ENCODE data around the gene ITGA3.

ITGA3 gene

DNA sequence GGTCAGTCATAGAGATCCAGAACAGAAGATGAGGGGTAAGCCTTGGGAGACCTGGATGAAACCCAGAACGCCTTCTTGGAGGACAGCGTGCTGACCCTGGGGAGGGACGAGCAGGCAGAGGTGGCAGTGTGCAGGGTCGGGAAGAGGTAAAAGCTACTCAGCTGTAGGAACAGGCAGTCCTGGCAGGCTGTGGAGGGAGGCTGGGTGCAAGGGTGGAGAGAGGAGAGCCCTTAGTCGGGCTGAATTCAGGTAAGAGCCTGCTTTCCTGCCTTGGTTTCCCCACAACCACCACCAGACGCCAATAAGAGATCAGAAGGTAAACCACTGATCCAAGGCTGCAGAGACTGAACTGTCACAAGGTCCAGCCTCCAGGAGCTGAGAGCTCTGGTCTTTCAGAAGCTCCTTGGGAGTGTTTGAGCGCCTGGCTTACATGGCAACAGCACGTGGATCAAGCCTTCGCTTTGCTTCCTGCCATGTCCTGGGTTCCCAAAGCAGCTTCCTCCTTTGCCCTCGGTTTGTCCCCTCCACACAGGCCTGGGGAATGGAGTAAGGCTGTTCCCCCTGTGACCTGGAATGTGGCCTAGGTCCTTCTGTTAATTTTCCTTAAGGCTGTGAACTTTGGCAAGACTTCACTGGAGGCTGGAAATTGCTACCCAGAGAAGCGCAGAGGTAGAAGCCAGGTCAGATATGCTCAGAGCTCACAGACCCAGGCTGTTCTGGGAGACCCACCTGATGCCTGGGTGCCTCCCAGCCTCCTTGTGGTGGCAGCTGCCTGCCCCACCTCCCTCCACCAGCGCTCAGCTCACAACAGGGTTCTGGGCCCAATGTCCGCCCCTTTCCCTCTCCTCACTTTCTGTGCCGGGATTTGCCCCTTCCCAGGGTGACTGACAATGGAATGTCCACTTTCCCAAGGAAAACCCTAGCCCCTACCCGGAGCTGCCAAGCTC lies 35.3 kb downstream of the ITGA3 start:
- H3K27ac ChIP-seq = no peak overlapping the region

DNA sequence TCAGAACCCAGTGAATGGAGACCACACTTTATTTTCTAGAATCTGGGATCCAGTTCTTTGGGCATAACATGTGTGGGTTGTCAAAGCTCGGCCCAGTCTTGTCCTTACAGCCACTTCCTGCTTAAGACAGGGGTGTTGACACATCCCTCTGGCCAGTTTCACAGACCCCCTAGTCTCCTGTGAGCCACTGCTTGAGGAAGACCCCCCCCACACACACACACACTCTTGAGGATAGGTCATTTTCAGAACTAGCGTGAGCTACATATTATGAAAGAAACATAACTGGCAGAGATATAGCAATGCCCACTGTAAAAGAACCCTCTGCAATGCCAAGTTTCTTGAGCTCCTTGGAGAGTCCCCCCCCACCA lies 36.0 kb downstream of the ITGA3 start:
- no peak for TF ChIP-seq ZFX (IDR thresholded peaks at IDR 0.05; ENCODE audit: borderline replicate concordance)
- TF ChIP-seq, protein P1, sequence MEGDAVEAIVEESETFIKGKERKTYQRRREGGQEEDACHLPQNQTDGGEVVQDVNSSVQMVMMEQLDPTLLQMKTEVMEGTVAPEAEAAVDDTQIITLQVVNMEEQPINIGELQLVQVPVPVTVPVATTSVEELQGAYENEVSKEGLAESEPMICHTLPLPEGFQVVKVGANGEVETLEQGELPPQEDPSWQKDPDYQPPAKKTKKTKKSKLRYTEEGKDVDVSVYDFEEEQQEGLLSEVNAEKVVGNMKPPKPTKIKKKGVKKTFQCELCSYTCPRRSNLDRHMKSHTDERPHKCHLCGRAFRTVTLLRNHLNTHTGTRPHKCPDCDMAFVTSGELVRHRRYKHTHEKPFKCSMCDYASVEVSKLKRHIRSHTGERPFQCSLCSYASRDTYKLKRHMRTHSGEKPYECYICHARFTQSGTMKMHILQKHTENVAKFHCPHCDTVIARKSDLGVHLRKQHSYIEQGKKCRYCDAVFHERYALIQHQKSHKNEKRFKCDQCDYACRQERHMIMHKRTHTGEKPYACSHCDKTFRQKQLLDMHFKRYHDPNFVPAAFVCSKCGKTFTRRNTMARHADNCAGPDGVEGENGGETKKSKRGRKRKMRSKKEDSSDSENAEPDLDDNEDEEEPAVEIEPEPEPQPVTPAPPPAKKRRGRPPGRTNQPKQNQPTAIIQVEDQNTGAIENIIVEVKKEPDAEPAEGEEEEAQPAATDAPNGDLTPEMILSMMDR (IDR thresholded peaks at IDR 0.05) = no peak
- no peak overlapping the region for H3K27ac ChIP-seq

More for the DNA sequence above, 35.3 kb downstream of the ITGA3 start:
- TF ChIP-seq ZFX (IDR thresholded peaks at IDR 0.05; ENCODE audit: borderline replicate concordance) = no peak
- TF ChIP-seq, protein P1 (IDR thresholded peaks at IDR 0.05) = no peak

DNA sequence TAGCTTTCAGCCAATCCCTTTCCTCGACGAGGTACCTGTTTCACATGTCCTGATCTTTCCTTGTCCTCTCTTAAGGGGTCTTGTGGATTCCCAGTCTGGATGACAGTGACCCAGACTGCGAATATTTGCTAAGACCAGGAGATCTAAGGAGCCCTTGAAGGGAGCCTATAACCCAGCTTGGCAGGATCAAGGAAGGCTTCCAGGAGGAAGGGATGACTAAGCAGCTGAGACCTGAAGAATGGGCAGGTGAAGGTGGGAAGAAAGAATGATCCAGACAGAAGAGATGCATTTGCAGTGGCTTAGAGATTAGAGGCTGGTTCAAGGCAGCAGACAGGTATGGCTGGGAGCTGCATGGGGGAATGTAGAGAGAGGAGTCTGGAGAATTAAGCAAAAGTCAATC lies 37.3 kb downstream of the ITGA3 start:
- no peak for TF ChIP-seq ZFX (IDR thresholded peaks at IDR 0.05; ENCODE audit: borderline replicate concordance)
- TF ChIP-seq, protein P1 (IDR thresholded peaks at IDR 0.05) = no peak
- H3K27ac ChIP-seq = no peak overlapping the region

DNA sequence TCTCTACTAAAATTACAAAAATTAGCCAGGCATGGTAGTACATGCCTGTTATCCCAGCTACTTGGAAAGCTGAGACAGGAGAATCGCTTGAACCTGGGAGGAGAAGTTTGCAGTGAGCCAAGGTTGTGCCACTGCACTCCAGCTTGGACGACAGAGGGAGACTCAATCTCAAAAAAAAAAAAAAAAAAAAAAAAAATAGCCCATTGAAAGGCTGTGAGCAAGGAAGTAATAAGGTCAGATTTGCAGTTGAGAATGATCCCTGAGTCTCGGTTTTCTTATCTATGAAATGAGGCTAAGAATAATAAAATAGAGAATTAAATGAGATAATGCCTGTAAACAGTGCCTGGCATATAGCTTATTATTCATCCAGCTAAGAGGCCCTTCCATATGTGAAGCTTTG lies 37.9 kb downstream of the ITGA3 start:
- H3K27ac ChIP-seq = peak overlapping the region; percentile 81
- TF ChIP-seq, protein P1 (IDR thresholded peaks at IDR 0.05) = no peak
- no peak for TF ChIP-seq ZFX (IDR thresholded peaks at IDR 0.05; ENCODE audit: borderline replicate concordance)

DNA sequence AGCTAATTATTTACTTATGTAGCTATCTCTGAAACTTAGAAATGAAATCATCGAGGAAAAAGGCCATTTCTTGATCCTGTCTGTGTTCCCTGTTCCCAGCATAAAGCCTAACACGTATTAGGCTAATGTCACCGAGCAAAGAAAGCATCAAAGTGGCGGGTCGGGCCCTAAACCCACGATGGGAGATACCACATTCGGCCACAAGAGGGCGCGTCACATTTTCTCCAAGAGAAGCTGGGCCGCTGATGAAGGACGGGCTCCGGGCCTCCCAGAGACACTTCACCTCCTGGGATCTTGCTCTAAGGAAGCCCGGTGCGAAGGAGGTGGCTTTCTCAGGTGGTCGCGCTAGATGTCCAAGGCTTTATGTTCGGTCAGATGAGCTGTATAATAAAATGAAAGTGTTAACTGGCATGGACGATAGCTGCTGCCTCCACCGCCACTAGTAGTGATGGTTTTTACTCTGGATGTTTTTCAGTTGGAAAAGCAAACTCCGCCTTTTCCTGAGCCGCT lies 38.4 kb downstream of the ITGA3 start:
- peak overlapping the region; percentile 81 for H3K27ac ChIP-seq
- TF ChIP-seq ZFX (IDR thresholded peaks at IDR 0.05; ENCODE audit: borderline replicate concordance) = no peak
- TF ChIP-seq, protein P1 (IDR thresholded peaks at IDR 0.05) = peak; percentile 93

DNA sequence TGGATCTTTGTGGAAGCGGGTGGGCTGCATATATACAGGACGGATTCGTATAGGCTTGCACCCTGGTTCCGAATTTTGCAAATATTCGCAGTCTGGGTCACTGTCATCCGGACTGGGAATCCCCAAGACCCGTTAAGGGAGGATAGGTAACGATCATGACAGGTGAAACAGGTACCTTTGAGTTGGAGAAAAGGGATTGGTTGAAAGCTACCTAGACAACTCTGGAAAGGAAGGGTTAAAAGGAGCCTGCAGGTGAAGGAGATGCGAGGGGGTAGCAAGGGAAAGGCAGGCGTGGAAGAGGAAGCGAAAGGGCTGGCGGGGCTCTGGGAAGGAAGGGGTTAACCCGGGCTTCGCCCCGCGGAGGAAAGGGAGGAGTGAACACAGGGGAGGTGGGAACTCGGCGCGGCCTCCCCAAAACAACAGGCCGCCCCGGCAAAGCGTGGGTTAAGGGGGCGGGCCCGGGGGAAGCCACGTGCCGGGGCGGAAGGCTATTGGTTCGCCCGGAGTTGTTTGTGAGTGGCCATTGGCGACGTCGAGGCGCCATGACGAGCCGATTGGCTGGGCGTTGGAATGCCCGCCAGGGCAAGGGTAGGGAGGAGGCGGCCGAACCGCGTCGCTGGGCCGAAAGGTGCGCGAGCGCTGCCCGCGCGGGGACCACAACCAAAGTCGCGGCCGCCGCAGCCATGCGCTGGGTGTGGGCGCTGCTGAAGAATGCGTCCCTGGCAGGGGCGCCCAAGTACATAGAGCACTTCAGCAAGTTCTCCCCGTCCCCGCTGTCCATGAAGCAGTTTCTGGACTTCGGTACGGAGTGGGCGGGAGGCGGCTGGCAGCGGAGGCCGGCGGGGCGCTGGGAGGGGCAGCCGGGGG lies 39.1 kb downstream of the ITGA3 start, which contains the start of gene PDK2:
Gene PDK2 (plus strand): TSS at position 599 of the 867 bp plus-strand sequence. CDS start 85 bp downstream, at position 684.
- TF ChIP-seq, protein P1 (IDR thresholded peaks at IDR 0.05) = no peak
- TF ChIP-seq ZFX (IDR thresholded peaks at IDR 0.05; ENCODE audit: borderline replicate concordance) = no peak
- peak within 1 kb of the TSS; percentile 81 for H3K27ac ChIP-seq
